ENCODE data around the gene TSHZ2.
"Not testable (repeated sequence)": the region's sequence is repeated elsewhere in the genome, so short reads cannot be mapped to it uniquely, and the experiment has no call there.

Gene TSHZ2

DNA sequence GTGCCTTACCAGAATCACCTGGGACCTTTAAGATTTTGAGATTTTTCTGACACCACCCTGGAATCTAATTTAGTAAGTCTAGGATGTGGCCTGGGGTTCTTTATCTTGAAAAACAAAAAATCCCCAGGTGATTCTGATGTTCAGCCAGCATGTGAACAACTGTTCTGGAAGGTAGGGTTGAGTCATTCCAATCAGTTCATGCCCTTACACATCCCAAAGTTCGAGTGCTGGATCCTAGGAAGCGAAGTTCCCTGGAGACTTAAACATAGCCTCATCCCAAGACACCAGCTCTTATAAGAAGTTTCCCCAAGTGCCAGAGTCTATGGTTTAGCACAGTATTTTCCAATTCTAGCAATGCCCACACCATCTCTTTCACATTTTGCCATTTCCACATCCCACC is 6.3 kb upstream of the TSHZ2 start:
- H3K27me3 ChIP-seq = no peaks in the 10 kb centered on the region
- TF ChIP-seq, protein P1, sequence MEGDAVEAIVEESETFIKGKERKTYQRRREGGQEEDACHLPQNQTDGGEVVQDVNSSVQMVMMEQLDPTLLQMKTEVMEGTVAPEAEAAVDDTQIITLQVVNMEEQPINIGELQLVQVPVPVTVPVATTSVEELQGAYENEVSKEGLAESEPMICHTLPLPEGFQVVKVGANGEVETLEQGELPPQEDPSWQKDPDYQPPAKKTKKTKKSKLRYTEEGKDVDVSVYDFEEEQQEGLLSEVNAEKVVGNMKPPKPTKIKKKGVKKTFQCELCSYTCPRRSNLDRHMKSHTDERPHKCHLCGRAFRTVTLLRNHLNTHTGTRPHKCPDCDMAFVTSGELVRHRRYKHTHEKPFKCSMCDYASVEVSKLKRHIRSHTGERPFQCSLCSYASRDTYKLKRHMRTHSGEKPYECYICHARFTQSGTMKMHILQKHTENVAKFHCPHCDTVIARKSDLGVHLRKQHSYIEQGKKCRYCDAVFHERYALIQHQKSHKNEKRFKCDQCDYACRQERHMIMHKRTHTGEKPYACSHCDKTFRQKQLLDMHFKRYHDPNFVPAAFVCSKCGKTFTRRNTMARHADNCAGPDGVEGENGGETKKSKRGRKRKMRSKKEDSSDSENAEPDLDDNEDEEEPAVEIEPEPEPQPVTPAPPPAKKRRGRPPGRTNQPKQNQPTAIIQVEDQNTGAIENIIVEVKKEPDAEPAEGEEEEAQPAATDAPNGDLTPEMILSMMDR (IDR thresholded peaks at IDR 0.05; ENCODE audit: low read depth, low read length) = no peak
- no peak for DNase-seq

DNA sequence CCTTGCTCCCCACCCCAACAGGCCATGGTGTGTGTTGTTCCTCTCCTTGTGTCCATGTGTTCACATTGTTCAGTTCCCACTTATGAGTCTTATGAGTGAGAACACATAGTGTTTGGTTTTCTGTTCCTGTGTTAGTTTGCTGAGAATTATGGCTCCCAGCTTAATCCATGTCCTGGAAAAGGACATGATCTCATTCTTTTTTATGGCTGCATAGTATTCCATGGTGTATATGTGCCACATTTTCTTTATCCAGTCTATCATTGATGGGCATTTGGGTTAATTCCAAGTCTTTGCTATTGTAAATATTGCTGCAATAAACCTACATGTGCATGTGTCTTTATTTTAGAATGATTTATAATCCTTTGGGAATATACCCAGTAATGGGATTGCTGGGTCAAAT is 5.6 kb upstream of the TSHZ2 start:
- not testable (repeated sequence) for DNase-seq; H3K27me3 ChIP-seq; H3K36me3 ChIP-seq; H3K9me3 ChIP-seq; H3K4me1 ChIP-seq; H3K4me3 ChIP-seq (ENCODE audit: low read depth, low read length)

More for the DNA sequence above, 6.3 kb upstream of the TSHZ2 start:
- Histone ChIP-seq H3K4me3 (ENCODE audit: low read depth, low read length) (no peak overlapping the region), H3K4me1 (0 out of 2 replicates have a peak, but pooled peaks cover 4% of the 10 kb centered on the region), H3K9me3 (no peaks in the 10 kb centered on the region), H3K36me3 (no peaks in the 10 kb centered on the region)

DNA sequence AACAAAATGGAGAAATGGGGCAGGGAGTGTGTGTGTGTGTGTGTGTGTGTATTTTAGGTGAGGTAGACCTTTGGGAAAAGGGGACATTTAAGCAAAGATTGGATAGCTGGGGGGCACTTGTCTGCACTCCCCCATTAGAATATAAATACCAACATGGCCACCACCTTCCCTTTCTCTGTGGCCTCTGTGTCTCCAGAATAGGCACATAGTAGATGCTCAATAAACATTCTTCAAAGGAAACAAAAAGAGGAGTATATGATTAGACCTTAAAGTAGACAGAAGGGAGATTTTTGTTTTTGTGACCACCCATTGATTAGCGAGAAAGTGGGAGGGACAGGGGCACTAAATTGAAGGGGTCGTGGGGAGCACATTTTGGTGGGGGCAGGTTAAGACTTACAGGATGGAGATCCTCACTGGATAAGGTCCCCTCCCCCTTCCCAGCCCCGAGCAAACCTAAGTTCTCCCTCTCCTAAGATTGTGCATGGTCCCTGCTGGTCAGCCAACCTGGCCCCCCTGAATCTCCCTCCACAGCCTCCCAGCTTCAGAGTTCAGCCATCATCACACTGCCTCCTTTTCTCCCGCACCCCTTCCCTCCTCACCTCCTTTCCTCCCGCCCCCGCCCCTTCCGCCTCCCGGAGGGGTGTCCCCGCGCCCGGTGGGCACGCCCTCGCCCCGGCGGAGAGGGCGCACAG is 514 bp upstream of the TSHZ2 start:
- Histone ChIP-seq H3K9me3 (no peaks in the 10 kb centered on the region), H3K4me1 (peaks cover 6% of the 10 kb centered on the region), H3K4me3 (ENCODE audit: low read depth, low read length) (no peak overlapping the region; the same call in 1 of the 2 replicates), H3K36me3 (no peaks in the 10 kb centered on the region), H3K27me3 (no peaks in the 10 kb centered on the region)
- DNase-seq = no peak
- TF ChIP-seq, protein P1 (IDR thresholded peaks at IDR 0.05; ENCODE audit: low read depth, low read length) = no peak

DNA sequence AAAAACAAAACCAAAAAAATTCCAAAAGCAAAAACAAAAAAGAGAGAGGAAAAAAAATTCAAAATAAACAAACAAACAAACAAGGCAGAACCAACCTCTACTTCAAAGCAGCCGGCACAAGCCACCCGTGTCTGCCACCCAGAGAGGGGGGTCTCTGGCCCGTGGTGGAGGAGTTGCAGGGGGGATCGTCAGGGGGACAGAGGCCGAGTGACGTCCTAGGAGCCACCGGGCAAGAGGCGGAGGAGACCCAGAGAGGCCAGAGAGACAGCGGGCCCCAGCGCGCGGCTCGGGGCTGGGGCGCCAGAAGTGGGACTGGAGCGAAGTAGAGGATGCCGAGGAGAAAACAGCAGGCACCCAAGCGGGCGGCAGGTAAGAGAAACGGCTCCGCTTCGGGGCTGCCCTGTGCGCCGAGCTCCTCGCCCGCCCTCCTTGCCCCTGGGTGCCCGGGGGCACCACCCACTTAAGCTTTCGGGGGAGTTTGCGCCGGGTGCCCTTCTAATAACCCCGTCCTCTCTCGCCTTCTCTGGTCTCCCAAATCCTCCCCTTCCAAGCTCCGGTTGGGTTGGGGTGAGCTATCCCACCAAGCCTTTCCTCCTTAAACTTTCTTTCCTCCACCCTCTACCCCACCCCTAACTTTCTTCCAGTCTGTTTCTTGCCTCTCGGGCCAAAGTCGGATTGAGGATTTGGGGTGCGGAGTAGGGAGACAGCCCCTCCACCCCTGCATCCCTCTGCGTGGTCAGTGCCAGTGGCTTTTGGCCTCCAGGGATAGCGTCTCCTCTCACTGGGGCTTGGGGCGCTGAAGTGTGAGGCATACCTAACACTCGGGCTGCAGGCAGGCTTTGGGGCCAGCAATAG is 1.0 kb downstream of the TSHZ2 start:
- Histone ChIP-seq H3K4me3 (ENCODE audit: low read depth, low read length) (peak overlapping the region; percentile 98), H3K4me1 (peaks cover 15% of the 10 kb centered on the region), H3K36me3 (no peaks in the 10 kb centered on the region), H3K27me3 (no peaks in the 10 kb centered on the region), H3K9me3 (no peaks in the 10 kb centered on the region)
- DNase-seq = peak; percentile 54
- TF ChIP-seq, protein P1 (IDR thresholded peaks at IDR 0.05; ENCODE audit: low read depth, low read length) = no peak

DNA sequence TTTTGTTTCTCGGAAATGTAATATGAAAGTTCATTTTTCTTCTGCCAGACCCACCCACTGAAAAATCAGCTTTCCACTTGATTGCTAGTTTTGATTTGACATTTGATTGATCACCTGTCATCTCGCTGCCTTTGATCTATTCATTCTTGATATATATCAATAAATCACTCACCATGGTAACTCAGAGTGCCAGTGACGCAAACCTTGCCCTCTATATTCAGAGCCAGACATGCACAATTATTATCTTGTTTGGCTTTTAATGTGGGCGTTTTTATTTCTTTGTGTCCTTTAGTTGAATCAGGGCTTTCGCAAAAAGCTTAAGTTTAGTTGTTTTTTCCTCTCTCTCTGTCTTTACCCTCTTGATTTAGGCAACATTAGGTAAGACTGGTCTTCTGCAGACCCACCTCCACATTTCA is 2.0 kb downstream of the TSHZ2 start:
- no peaks in the 10 kb centered on the region for H3K9me3 ChIP-seq
- peak; percentile 60 for DNase-seq
- no peaks in the 10 kb centered on the region for H3K36me3 ChIP-seq
- no peaks in the 10 kb centered on the region for H3K27me3 ChIP-seq
- peaks cover 17% of the 10 kb centered on the region for H3K4me1 ChIP-seq
- TF ChIP-seq, protein P1 (IDR thresholded peaks at IDR 0.05; ENCODE audit: low read depth, low read length) = no peak
- peak overlapping the region; percentile 98 for H3K4me3 ChIP-seq (ENCODE audit: low read depth, low read length)

DNA sequence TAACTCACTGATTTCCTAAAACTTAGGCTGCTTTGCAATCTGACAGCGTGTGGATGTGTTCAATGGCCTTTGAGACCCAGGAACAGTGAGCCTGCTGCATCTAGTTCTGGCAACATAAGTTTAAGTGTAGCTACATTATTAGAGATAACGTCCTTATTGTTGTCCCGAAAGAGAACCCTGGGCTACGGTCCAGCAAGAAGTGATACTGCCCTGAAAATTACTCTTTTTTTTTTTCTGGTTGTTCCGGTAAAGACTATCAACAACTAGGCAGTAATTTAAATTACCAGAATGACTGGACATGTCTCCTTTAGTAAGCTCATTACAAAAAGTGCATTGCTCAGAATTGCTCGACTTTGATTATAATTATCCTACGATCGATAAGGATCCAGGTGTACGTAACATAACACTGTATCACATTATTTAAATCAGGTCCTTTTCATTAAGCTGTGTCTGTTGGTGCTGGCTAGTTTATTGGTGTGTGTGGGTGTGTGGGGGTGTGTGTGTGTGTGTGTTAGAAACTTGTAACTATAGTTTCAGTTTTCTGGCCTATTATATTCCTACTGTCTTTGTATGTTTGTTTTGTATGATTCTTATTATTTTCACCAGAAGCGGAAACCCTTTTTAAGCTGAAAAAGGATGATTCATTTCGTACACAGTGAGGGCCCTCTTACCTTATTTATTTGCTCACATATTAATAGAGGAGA is 3.0 kb downstream of the TSHZ2 start:
- H3K27me3 ChIP-seq = no peaks in the 10 kb centered on the region
- DNase-seq = peak; percentile 69
- no peaks in the 10 kb centered on the region for H3K36me3 ChIP-seq
- peaks cover 22% of the 10 kb centered on the region for H3K4me1 ChIP-seq
- H3K4me3 ChIP-seq (ENCODE audit: low read depth, low read length) = peak overlapping the region; percentile 98
- TF ChIP-seq, protein P1 (IDR thresholded peaks at IDR 0.05; ENCODE audit: low read depth, low read length) = no peak
- no peaks in the 10 kb centered on the region for H3K9me3 ChIP-seq
